ENCODE results near the gene LAMB4. TPM values are rescaled to one million over a fixed set of nuclear protein-coding genes. Genes with fewer than 3 reads are reported as not detected.

Gene LAMB4
- total RNA-seq, 1 donor from 2014 or later = not detected

DNA sequence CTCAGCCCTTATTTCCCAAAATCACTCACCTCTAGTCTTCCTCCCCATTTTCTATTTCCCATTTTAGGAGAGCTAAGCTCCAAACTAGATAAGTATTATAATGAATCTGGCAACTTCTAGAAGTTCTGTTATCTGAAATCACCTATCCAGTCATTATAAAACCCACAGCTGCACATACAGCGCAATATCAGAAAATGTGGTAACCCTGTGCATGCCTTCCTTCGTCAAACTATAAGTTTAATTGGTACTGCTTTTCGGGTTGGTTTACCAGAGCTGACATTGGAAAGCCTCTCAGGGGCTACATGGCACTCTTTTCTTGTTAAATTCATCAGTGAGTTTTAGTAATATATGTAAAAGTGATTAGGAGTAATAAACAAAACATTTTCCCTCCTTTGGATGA, 1.6 kb downstream of the LAMB4 start:
- Histone ChIP-seq H3K27me3 (ENCODE audit: low read depth) (no peaks in the 10 kb centered on the region), H3K27ac (no peak overlapping the region), H3K4me3 (no peak overlapping the region), H3K36me3 (no peaks in the 10 kb centered on the region), H3K4me1 (no peaks in the 10 kb centered on the region), H3K9me3 (no peaks in the 10 kb centered on the region)
- TF ChIP-seq, protein P1, sequence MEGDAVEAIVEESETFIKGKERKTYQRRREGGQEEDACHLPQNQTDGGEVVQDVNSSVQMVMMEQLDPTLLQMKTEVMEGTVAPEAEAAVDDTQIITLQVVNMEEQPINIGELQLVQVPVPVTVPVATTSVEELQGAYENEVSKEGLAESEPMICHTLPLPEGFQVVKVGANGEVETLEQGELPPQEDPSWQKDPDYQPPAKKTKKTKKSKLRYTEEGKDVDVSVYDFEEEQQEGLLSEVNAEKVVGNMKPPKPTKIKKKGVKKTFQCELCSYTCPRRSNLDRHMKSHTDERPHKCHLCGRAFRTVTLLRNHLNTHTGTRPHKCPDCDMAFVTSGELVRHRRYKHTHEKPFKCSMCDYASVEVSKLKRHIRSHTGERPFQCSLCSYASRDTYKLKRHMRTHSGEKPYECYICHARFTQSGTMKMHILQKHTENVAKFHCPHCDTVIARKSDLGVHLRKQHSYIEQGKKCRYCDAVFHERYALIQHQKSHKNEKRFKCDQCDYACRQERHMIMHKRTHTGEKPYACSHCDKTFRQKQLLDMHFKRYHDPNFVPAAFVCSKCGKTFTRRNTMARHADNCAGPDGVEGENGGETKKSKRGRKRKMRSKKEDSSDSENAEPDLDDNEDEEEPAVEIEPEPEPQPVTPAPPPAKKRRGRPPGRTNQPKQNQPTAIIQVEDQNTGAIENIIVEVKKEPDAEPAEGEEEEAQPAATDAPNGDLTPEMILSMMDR (IDR thresholded peaks at IDR 0.05) = no peak
- intact Hi-C loops (cut with DNase I) = no loop called here
- DNase-seq (no peak), ATAC-seq (no peak)

DNA sequence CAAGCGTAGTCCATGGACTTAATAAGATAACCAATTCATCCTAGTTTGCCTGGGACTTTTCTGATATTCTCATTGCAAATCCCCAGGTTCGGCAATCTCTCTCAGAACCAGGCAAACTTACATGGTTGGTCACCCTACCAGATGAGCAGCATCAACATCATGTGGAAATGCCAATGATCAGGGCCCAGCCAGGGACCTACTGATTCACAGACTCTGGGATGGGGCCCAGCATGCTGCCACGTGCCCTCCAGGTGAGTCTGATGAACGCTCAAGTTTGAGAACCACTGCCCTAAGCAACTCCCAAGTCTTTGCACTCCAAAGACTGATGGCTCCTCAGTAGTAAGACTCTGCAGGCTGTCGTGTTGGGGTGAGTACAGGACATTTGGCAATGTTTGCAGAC, 2.7 kb downstream of the LAMB4 start:
- intact Hi-C loops (cut with DNase I) = no loop called here
- Histone ChIP-seq H3K27me3 (ENCODE audit: low read depth) (no peaks in the 10 kb centered on the region), H3K4me1 (no peaks in the 10 kb centered on the region), H3K27ac (no peak overlapping the region), H3K9me3 (no peaks in the 10 kb centered on the region), H3K36me3 (no peaks in the 10 kb centered on the region), H3K4me3 (no peak overlapping the region)
- TF ChIP-seq, protein P1 (IDR thresholded peaks at IDR 0.05) = no peak
- DNase-seq (no peak), ATAC-seq (no peak)

DNA sequence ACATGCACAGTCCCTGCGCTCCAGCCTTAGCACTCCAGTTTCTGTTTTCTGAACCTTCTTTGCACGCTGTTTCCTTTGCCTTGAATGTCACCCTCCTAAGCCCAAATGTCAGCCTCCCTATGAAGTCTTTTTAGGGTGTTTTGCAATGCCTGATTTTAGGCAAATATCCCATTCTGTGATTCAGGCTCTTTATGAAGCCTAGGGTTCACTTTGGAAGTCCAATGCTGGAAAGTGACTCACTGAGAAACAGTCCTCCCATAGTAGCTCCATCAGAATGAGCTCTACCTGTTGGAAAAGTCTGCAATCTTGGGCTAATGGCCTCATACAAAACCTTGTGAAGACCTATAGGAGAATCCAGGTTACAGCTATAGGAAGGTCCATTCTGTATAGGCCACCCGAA, 5.3 kb downstream of the LAMB4 start:
- Histone ChIP-seq H3K27ac (no peak overlapping the region), H3K27me3 (ENCODE audit: low read depth) (no peaks in the 10 kb centered on the region), H3K4me1 (peaks cover 9% of the 10 kb centered on the region), H3K4me3 (no peak overlapping the region), H3K36me3 (no peaks in the 10 kb centered on the region), H3K9me3 (no peaks in the 10 kb centered on the region)
- TF ChIP-seq, protein P1 (IDR thresholded peaks at IDR 0.05) = no peak
- no peak for ATAC-seq
- intact Hi-C loops (cut with DNase I) = no loop called here
- DNase-seq = no peak

- H3K36me3 ChIP-seq = no peaks in the 10 kb centered on the region
- ATAC-seq (no peak), DNase-seq (no peak)
- no peak overlapping the region for H3K27ac ChIP-seq
- no peak overlapping the region for H3K4me3 ChIP-seq
- intact Hi-C loops (cut with DNase I) = no loop called here
- H3K4me1 ChIP-seq = peaks cover 9% of the 10 kb centered on the region
- TF ChIP-seq, protein P1 (IDR thresholded peaks at IDR 0.05) = no peak
- no peaks in the 10 kb centered on the region for H3K9me3 ChIP-seq
- H3K27me3 ChIP-seq (ENCODE audit: low read depth) = no peaks in the 10 kb centered on the region
Measured at GRCh38 chr7:108122181-108122580, 8.0 kb downstream of the LAMB4 start.

DNA sequence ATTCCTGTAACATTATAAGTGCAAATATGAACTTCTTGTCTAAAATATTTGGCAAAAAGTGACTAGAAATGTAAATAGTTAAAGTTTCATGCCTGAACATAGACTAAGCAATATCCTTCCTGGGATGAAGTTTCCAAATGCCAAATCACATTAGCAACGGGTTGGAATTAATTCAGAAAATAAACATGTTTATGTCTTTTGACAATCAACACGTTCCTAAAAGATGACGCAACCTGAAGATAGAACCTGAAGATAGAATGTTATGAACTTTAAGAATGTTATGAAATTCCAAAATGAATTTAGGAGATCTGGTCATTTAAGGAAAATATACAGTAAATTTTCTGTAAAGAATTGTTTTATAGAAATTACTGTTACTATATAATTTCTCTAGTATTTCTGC, 9.2 kb downstream of the LAMB4 start:
- ATAC-seq (no peak), DNase-seq (no peak)
- TF ChIP-seq, protein P1 (IDR thresholded peaks at IDR 0.05) = no peak
- peaks cover 9% of the 10 kb centered on the region for H3K4me1 ChIP-seq
- H3K9me3 ChIP-seq = no peaks in the 10 kb centered on the region
- H3K27ac ChIP-seq = peak overlapping the region; percentile 2
- H3K27me3 ChIP-seq (ENCODE audit: low read depth) = no peaks in the 10 kb centered on the region
- no peak overlapping the region for H3K4me3 ChIP-seq
- no peaks in the 10 kb centered on the region for H3K36me3 ChIP-seq
- intact Hi-C loops (cut with DNase I) = no loop called here

- H3K27me3 ChIP-seq (ENCODE audit: low read depth) = no peaks in the 10 kb centered on the region
- intact Hi-C loops (cut with DNase I) = no loop called here
- TF ChIP-seq, protein P1 (IDR thresholded peaks at IDR 0.05) = no peak
- H3K4me1 ChIP-seq = peaks cover 9% of the 10 kb centered on the region
- H3K9me3 ChIP-seq = no peaks in the 10 kb centered on the region
- H3K27ac ChIP-seq = peak overlapping the region; percentile 2
- no peaks in the 10 kb centered on the region for H3K36me3 ChIP-seq
- no peak overlapping the region for H3K4me3 ChIP-seq
- ATAC-seq = no peak
- no peak for DNase-seq
Measured at GRCh38 chr7:108120196-108120595, 10.0 kb downstream of the LAMB4 start.
